Measurements from ENCODE around the gene TMEM204. TPM values are rescaled to one million over a fixed set of nuclear protein-coding genes. Genes with fewer than 3 reads are reported as not detected.

Gene TMEM204
- total RNA-seq, 3 donors from 2014 or later, result 11.7 to 16.7 (median 16.2) TPM

- no peaks in the 10 kb centered on the region for H3K27me3 Mint-ChIP-seq (ENCODE audit: low read depth)
- DNase-seq (no peak), ATAC-seq (no peak)
- no peaks in the 10 kb centered on the region for H3K4me1 Mint-ChIP-seq (ENCODE audit: low read depth)
- H3K36me3 Mint-ChIP-seq (ENCODE audit: insufficient read depth), result peaks cover 10% of the 10 kb centered on the region
- H3K4me3 Mint-ChIP-seq, result no peak overlapping the region
- H3K9me3 Mint-ChIP-seq, result no peaks in the 10 kb centered on the region
These were observed 27.6 kb upstream of the TMEM204 start for GRCh38 chr16:1505912-1506311.

- Mint-ChIP-seq H3K4me3 (no peak overlapping the region), H3K27me3 (ENCODE audit: low read depth) (no peaks in the 10 kb centered on the region), H3K9me3 (no peaks in the 10 kb centered on the region), H3K4me1 (ENCODE audit: low read depth) (no peaks in the 10 kb centered on the region), H3K36me3 (ENCODE audit: insufficient read depth) (peaks cover 10% of the 10 kb centered on the region)
- ATAC-seq (no peak), DNase-seq (no peak)
These were observed 26.8 kb upstream of the TMEM204 start for GRCh38 chr16:1506494-1507213.

DNA sequence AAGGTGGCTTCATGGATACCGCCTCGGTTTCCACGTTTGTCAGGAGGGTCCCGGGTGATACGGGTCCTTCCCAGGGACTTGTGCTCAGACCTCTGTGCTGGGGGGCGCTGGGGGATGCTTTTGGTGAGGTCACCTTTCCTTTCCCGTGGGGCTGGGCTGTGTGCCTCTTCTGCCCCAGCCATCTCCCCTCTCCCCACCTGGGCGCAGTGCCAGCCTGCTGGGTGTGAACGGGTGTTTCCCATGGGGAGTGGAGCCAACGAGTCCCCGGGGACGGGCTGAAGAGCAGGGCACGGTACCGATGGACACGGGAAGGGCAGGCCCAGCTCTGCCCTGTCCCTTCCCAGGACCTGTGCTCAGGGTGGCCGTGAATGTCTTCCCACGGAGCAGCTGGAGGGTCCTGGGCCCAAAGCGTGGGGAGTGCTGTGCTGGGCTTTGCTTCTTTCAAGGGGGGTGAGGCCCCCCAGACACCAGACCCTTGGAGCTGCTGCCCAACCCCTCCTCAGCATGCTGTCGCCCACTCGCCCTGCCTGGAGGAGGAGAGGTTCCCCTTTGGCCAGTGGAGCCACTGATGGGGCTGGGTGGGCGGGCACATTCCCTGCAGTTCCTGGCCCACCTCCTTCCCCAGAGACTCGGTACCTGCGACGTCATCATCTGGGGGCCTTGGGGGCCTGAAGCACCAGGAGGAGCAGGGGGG, 24.8 kb upstream of the TMEM204 start:
- Mint-ChIP-seq H3K4me3 (no peak overlapping the region), H3K36me3 (ENCODE audit: insufficient read depth) (peaks cover 8% of the 10 kb centered on the region), H3K27me3 (ENCODE audit: low read depth) (no peaks in the 10 kb centered on the region)

DNA sequence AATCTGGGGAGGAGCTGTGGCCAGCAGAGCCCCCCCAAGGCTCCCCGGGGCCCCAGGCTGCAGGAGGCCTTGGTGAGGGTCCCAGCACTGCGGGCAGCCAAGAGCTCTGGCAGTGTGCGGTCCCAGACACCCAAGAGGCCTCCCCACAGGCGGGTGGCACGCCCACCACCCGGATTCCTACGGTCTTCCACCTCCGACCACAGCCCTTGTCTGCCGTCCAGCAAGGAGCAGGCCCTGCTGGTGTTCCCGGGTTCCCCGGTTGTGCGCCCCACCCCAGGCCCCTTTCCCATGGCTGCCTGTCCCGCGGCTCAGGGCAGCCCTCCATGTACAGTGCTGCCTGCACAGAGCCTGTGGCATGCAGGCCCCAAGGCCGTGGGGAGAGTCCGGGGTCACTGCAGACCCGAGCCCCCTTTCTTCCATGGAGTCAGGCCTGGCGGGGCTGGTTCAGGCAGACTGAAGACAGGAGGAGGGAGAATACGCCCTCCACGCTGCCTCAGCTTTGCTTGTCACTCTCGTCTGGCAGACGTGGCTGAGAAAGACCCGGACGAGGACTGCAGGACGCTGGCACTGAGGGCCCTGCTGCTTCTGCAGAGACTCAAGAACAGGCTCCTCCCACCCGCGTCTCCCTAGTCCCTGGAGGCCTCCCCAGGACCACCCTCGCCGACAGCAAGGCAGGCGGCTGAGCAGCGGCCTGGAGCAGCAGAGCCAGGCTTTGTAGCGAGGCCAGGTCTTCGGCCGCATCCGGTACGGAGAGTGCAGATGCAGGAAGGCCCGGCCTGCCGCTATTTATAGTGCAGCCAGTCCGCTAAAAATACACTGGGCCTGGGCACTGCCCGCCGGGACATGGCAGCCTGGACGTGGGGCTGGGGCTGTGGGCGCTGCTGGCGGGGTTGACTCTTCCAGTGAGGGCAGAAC, 23.9 kb upstream of the TMEM204 start:
- ATAC-seq, result no peak
- Mint-ChIP-seq H3K9me3 (peaks cover 3% of the 10 kb centered on the region), H3K36me3 (ENCODE audit: insufficient read depth) (peaks cover 7% of the 10 kb centered on the region), H3K4me1 (ENCODE audit: low read depth) (no peaks in the 10 kb centered on the region), H3K27me3 (ENCODE audit: low read depth) (no peaks in the 10 kb centered on the region), H3K4me3 (no peak overlapping the region)
- no peak for DNase-seq

More for the DNA sequence above, 24.8 kb upstream of the TMEM204 start:
- no peak for ATAC-seq
- no peak for DNase-seq
- H3K4me1 Mint-ChIP-seq (ENCODE audit: low read depth), result no peaks in the 10 kb centered on the region
- no peaks in the 10 kb centered on the region for H3K9me3 Mint-ChIP-seq

GRCh38 chr16:1510272-1510671, 23.2 kb upstream of the TMEM204 start:
- H3K4me3 Mint-ChIP-seq, result no peak overlapping the region
- no peak for DNase-seq
- H3K9me3 Mint-ChIP-seq, result peaks cover 8% of the 10 kb centered on the region
- no peaks in the 10 kb centered on the region for H3K4me1 Mint-ChIP-seq (ENCODE audit: low read depth)
- no peaks in the 10 kb centered on the region for H3K27me3 Mint-ChIP-seq (ENCODE audit: low read depth)
- no peak for ATAC-seq
- H3K36me3 Mint-ChIP-seq (ENCODE audit: insufficient read depth), result peaks cover 7% of the 10 kb centered on the region

- Mint-ChIP-seq H3K4me3 (no peak overlapping the region), H3K4me1 (ENCODE audit: low read depth) (no peaks in the 10 kb centered on the region), H3K9me3 (peaks cover 8% of the 10 kb centered on the region), H3K27me3 (ENCODE audit: low read depth) (no peaks in the 10 kb centered on the region), H3K36me3 (ENCODE audit: insufficient read depth) (peaks cover 7% of the 10 kb centered on the region)
- no peak for DNase-seq
- ATAC-seq, result no peak
These were observed 22.5 kb upstream of the TMEM204 start for GRCh38 chr16:1510941-1511351.

DNA sequence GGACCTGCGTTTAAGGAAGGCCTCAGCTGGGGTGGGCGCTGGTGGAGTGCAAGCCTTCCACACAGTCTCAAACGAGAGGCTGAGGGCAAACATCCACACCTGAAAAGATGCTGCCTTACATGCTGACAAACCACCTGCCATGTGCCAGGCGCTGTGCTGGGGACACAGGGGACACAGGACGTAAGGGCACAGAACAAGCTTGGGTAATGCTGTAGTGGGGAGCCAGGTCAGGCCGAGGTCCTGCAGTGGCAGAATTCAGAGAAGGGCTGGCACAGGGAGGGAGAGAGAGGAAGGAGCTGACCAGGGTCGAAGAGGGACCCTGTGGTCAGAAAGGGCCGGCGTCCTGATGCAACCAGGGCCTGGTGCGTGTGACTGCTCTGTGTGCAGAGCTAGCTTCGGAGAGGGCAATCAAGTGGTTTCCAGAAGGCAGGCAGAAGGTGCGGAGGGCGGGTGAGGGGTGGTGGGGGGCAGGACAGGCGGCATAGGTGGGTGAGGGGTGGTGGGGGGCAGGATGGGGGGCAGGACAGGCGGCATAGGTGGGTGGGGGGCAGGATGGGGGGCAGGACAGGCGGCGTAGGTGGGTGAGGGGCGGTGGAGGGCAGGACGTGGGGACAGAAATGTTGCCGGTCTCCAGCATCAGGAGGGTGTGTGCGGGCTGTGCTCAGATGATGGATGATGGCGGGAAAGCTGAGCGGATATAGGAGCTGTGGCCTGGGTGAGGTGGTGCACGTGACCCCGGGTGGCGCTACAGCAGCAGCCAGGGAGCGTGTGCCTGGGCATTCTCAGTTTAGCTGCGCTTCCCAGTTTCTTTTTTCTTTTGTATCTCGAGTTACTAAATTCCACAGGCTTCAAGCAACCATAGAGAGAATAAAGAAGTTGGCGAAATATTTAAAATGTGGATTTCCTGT, 21.6 kb upstream of the TMEM204 start:
- Mint-ChIP-seq H3K9me3 (peaks cover 8% of the 10 kb centered on the region), H3K4me3 (no peak overlapping the region), H3K4me1 (ENCODE audit: low read depth) (no peaks in the 10 kb centered on the region), H3K27me3 (ENCODE audit: low read depth) (no peaks in the 10 kb centered on the region), H3K36me3 (ENCODE audit: insufficient read depth) (peaks cover 9% of the 10 kb centered on the region)
- ATAC-seq (no peak), DNase-seq (no peak)

GRCh38 chr16:1512774-1513173, 20.7 kb upstream of the TMEM204 start:
- peaks cover 8% of the 10 kb centered on the region for H3K36me3 Mint-ChIP-seq (ENCODE audit: insufficient read depth)
- H3K9me3 Mint-ChIP-seq, result peaks cover 8% of the 10 kb centered on the region
- H3K4me1 Mint-ChIP-seq (ENCODE audit: low read depth), result no peaks in the 10 kb centered on the region
- DNase-seq (no peak), ATAC-seq (no peak)
- no peak overlapping the region for H3K4me3 Mint-ChIP-seq
- H3K27me3 Mint-ChIP-seq (ENCODE audit: low read depth), result no peaks in the 10 kb centered on the region

DNA sequence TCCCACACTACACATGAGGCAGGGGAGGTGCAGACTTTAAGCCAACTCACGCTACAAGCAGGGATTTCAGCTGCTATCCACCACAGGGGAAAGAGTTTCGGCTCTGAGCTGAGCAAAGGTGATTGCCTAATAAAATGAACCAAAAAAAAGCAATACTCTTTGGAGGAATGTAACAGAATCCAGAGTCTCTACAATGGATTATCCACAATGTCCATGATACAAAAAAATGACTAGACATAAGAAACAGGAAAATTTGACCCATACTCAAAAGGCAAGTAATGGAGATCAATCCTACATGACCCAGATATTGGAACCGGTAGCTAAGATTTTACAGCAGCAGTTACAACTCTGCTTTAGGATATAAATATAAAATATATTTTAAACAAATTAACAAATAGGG, 19.0 kb upstream of the TMEM204 start:
- H3K27me3 Mint-ChIP-seq (ENCODE audit: low read depth), result no peaks in the 10 kb centered on the region
- H3K4me3 Mint-ChIP-seq, result no peak overlapping the region
- no peaks in the 10 kb centered on the region for H3K4me1 Mint-ChIP-seq (ENCODE audit: low read depth)
- H3K36me3 Mint-ChIP-seq (ENCODE audit: insufficient read depth), result peaks cover 8% of the 10 kb centered on the region
- DNase-seq (no peak), ATAC-seq (no peak)
- peaks cover 8% of the 10 kb centered on the region for H3K9me3 Mint-ChIP-seq

- peaks cover 2% of the 10 kb centered on the region for H3K36me3 Mint-ChIP-seq (ENCODE audit: insufficient read depth)
- no peak overlapping the region for H3K4me3 Mint-ChIP-seq
These were observed 14.8 kb upstream of the TMEM204 start for GRCh38 chr16:1518626-1519135.

GRCh38 chr16:1519831-1520230, 13.6 kb upstream of the TMEM204 start:
- DNase-seq (no peak), ATAC-seq (no peak)
- H3K36me3 Mint-ChIP-seq (ENCODE audit: insufficient read depth), result peaks cover 2% of the 10 kb centered on the region
- H3K27me3 Mint-ChIP-seq (ENCODE audit: low read depth), result no peaks in the 10 kb centered on the region
- H3K9me3 Mint-ChIP-seq, result peaks cover 3% of the 10 kb centered on the region
- H3K4me3 Mint-ChIP-seq, result no peak overlapping the region
- no peaks in the 10 kb centered on the region for H3K4me1 Mint-ChIP-seq (ENCODE audit: low read depth)

More at GRCh38 chr16:1518626-1519135, 14.8 kb upstream of the TMEM204 start:
- ATAC-seq (no peak), DNase-seq (no peak)
- Mint-ChIP-seq H3K9me3 (peaks cover 8% of the 10 kb centered on the region), H3K4me1 (ENCODE audit: low read depth) (no peaks in the 10 kb centered on the region), H3K27me3 (ENCODE audit: low read depth) (no peaks in the 10 kb centered on the region)

GRCh38 chr16:1520461-1520860, 13.0 kb upstream of the TMEM204 start:
- no peak overlapping the region for H3K4me3 Mint-ChIP-seq
- no peaks in the 10 kb centered on the region for H3K27me3 Mint-ChIP-seq (ENCODE audit: low read depth)
- H3K36me3 Mint-ChIP-seq (ENCODE audit: insufficient read depth), result peaks cover 2% of the 10 kb centered on the region
- peaks cover 4% of the 10 kb centered on the region for H3K4me1 Mint-ChIP-seq (ENCODE audit: low read depth)
- H3K9me3 Mint-ChIP-seq, result no peaks in the 10 kb centered on the region
- ATAC-seq (no peak), DNase-seq (no peak)

DNA sequence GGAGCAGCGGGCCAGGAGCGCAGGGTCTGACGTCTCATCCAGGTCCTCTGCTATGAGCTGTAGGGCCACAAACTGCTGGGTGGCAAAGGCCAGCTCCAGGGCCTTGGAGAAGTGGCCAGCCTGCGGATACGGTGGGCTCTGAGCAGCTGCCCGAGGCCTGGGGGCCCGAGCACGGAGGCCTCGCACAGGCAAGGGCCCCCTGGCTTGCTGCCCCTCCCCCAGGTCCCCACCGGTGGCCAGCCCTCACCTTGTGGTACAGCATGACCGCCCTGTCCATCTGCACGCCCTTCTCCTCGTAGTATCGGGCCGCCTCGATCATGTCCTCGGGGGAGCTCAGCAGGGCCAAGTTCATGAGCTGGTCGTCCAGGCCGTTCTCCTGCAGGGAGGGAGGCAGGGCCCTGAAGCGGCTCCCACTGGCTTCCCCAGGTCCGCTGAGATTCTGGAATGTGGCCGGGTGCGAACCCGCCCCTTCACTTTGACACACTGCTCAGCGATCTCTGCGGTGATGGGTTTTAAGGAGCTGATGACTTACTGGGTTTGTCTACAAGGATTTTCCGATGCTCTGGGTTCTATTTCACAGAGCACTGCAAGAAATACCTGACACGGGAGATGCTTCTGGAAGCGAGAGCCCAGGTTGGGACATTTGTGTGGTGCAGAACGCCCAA, 9.8 kb upstream of the TMEM204 start:
- H3K4me1 Mint-ChIP-seq (ENCODE audit: low read depth), result peaks cover 22% of the 10 kb centered on the region
- H3K9me3 Mint-ChIP-seq, result no peaks in the 10 kb centered on the region
- ATAC-seq, result no peak
- H3K4me3 Mint-ChIP-seq, result no peak overlapping the region
- DNase-seq, result no peak
- no peaks in the 10 kb centered on the region for H3K36me3 Mint-ChIP-seq (ENCODE audit: insufficient read depth)
- no peaks in the 10 kb centered on the region for H3K27me3 Mint-ChIP-seq (ENCODE audit: low read depth)
